Kidney (tissue), 22 donors: ENCODE data around the gene TREML1. TPM values are rescaled to one million over a fixed set of nuclear protein-coding genes. Genes with fewer than 3 reads are reported as not detected.

Source experiments
- DNase-seq, 5 donors: peaks; one replicate each; pipeline ENCODE4 v3.0.0-alpha.2; 2013 to 2020
- FAIRE-seq: peaks from 2 replicates; lab custom pipeline; 2012; peaks lifted over from hg19 to GRCh38; lab: Jason Lieb, UNC
- H3K27ac ChIP-seq, 2 donors: one replicate each; pipeline ENCODE4 v1.7.0; 2013; ENCODE audit warnings: low read depth in 2 of 2, low read length in 2 of 2, inconsistent platforms in 1 of 2
- H3K27me3 ChIP-seq: one replicate; pipeline ENCODE4 v1.7.1; 2013; ENCODE audit warnings: low read length, inconsistent platforms; ENCODE audit not compliant: control insufficient read depth, insufficient read depth
- H3K36me3 ChIP-seq, 3 donors: one replicate each; pipeline versions ENCODE4 v1.7.0 to v1.7.1; 2013; ENCODE audit warnings: low read length in 3 of 3, control low read depth in 1 of 3, inconsistent platforms in 1 of 3; ENCODE audit not compliant: insufficient read depth in 3 of 3, control insufficient read depth in 2 of 3
- H3K4me1 ChIP-seq, 3 donors: one replicate each; pipeline versions ENCODE4 v1.7.0 to v1.7.1; 2013; ENCODE audit warnings: low read length in 3 of 3, inconsistent platforms in 1 of 3, low read depth in 1 of 3; ENCODE audit not compliant: control insufficient read depth in 2 of 3, insufficient read depth in 2 of 3
- H3K4me3 ChIP-seq, 3 donors: one replicate each; pipeline versions ENCODE4 v1.7.0 to v1.8.1; 2013; ENCODE audit warnings: low read length in 3 of 3, control low read depth in 1 of 3, inconsistent platforms in 1 of 3
- H3K9ac ChIP-seq, 3 donors: one replicate each; pipeline versions ENCODE4 v1.7.0 to v1.7.1; 2013; ENCODE audit warnings: low read length in 3 of 3, control low read depth in 1 of 3, inconsistent platforms in 1 of 3
- H3K9me3 ChIP-seq, 3 donors: one replicate each; pipeline versions ENCODE4 v1.7.0 to v1.7.1; 2013; ENCODE audit warnings: low read length in 3 of 3, control low read depth in 1 of 3, inconsistent platforms in 1 of 3; ENCODE audit not compliant: control insufficient read depth in 2 of 3, insufficient read depth in 1 of 3
- CTCF ChIP-seq: IDR thresholded peaks from 3 replicates; pipeline ENCODE4 v1.5.1; 2012; ENCODE audit warnings: mild to moderate bottlenecking, moderate library complexity, borderline replicate concordance; ENCODE audit not compliant: insufficient read depth; ENCODE audit errors: extremely low read depth
- intact Hi-C: fragments of 100-400 bp; cut with DNase I; formaldehyde crosslinking; loops from one replicate; pipeline ENCODE4 v1.11.1; 2022
- long read RNA-seq, 10 donors: library from polyadenylated mRNA in 1 of 10; unstranded in 1 of 10; transcript quantifications; one replicate each; pipeline ENCODE4 v2.0.0 and lab custom pipeline, GENCODE V29; 2021 to 2026
- polyA plus RNA-seq: library from polyadenylated mRNA; stranded (reverse); fragments of 350-450 nt; fragmentation: Illumina TruSeq; extraction: RNeasy Lipid Tissue Mini Kit (QIAGEN cat#74804); gene quantifications from one replicate; pipeline ENCODE4 v1.2.3, GENCODE V29; 2014; ENCODE audit warnings: low read depth, low replicate concordance; ENCODE audit not compliant: insufficient read depth
- total RNA-seq: library from RNA; stranded (reverse); fragmentation: NEBNext Ultra II Directional; extraction: Animal tissue kit (Norgen Biotek cat#: 25700); gene quantifications from one replicate; pipeline ENCODE4 v1.2.1, GENCODE V29; 2021
- donor health status: control.
- donor health status: control.
- donor health status: control.
- donor health status: control.
- donor health status: control.
- donor health status: DM: yes; HTN: yes; CAD: no.
- donor health status: Normal renal cell carcinoma (clear cell type).

Gene TREML1
- 1.0 TPM for total RNA-seq
- polyA plus RNA-seq = not detected
- long read RNA-seq, donor 1, partial matches to known transcripts = 0 of 1 reads
- long read RNA-seq, donor 1, other reads (novel, unspliced or antisense) = 0 of 1 reads
- long read RNA-seq, donor 2 = 0 reads
- long read RNA-seq, donor 3 = 0 reads
- long read RNA-seq, donor 4 = 0 reads
- long read RNA-seq, donor 5 = 0 reads
- long read RNA-seq, donor 6 = 0 reads
- long read RNA-seq, donor 7 = 0 reads
- long read RNA-seq, donor 8 = 0 reads
- long read RNA-seq, donor 9 = 0 reads
- long read RNA-seq, donor 10 = 0 reads

GRCh38 chr6:41153992-41154625, at the start of gene TREML1:
TSS of gene TREML1 (minus strand) at chr6:41154347. CDS start at chr6:41154288, 59 bp downstream.
- no peaks in the 10 kb centered on the region for H3K36me3 ChIP-seq
- FAIRE-seq = no peak
- H3K9me3 ChIP-seq = no peaks in the 10 kb centered on the region
- no peaks in the 10 kb centered on the region for H3K27me3 ChIP-seq
- no peak within 1 kb of the TSS for H3K4me3 ChIP-seq
- no peak within 1 kb of the TSS for H3K27ac ChIP-seq
- DNase-seq = no peak
- TF ChIP-seq CTCF = no peak
- H3K4me1 ChIP-seq = peaks cover 0 to 2% (median 0%) of the 10 kb centered on the region in 3 donors
- no peak within 1 kb of the TSS for H3K9ac ChIP-seq
- intact Hi-C loops = no loop called here

GRCh38 chr6:41201764-41202173, 47.6 kb upstream of the TREML1 start:
- no peak overlapping the region for H3K27ac ChIP-seq
- peak in 1 of 5 donors; percentile 7 for DNase-seq

GRCh38 chr6:41200901-41201763, 47.0 kb upstream of the TREML1 start, which contains the start of gene TREML2:
TSS of gene TREML2 (minus strand) at chr6:41201149. CDS start at chr6:41201008, 141 bp downstream.
- no peaks in the 10 kb centered on the region for H3K9me3 ChIP-seq
- H3K36me3 ChIP-seq = no peaks in the 10 kb centered on the region
- intact Hi-C loops = no loop called here
- H3K9ac ChIP-seq = no peak within 1 kb of the TSS
- no peaks in the 10 kb centered on the region for H3K27me3 ChIP-seq
- H3K4me1 ChIP-seq = no peaks in the 10 kb centered on the region
- FAIRE-seq (no peak), DNase-seq (peak in 1 of 5 donors; percentile 4)
- H3K4me3 ChIP-seq = no peak within 1 kb of the TSS
- no peak within 1 kb of the TSS for H3K27ac ChIP-seq
- no peak for TF ChIP-seq CTCF

More at GRCh38 chr6:41201764-41202173, 47.6 kb upstream of the TREML1 start:
- no peaks in the 10 kb centered on the region for H3K27me3 ChIP-seq
- H3K9me3 ChIP-seq = no peaks in the 10 kb centered on the region
- intact Hi-C loops = no loop called here
- H3K4me3 ChIP-seq = no peak overlapping the region
- FAIRE-seq = no peak
- H3K4me1 ChIP-seq = no peaks in the 10 kb centered on the region
- H3K9ac ChIP-seq = no peak overlapping the region
- H3K36me3 ChIP-seq = no peaks in the 10 kb centered on the region
- TF ChIP-seq CTCF = no peak
